AG09319 (cell line): ENCODE results near the gene UBA52.

Source experiments
- DNase-seq: peaks from one replicate; pipeline ENCODE4 v3.0.0-alpha.2; 2010; ENCODE audit warnings: low read depth; ENCODE audit errors: extremely low read depth
- TF ChIP-seq, protein P1 (sequence below): IDR thresholded peaks from 2 replicates; pipeline ENCODE4 v1.5.1; 2011; ENCODE audit warnings: low read depth, mild to moderate bottlenecking, inconsistent platforms, low read length, moderate library complexity

UBA52 gene

DNA sequence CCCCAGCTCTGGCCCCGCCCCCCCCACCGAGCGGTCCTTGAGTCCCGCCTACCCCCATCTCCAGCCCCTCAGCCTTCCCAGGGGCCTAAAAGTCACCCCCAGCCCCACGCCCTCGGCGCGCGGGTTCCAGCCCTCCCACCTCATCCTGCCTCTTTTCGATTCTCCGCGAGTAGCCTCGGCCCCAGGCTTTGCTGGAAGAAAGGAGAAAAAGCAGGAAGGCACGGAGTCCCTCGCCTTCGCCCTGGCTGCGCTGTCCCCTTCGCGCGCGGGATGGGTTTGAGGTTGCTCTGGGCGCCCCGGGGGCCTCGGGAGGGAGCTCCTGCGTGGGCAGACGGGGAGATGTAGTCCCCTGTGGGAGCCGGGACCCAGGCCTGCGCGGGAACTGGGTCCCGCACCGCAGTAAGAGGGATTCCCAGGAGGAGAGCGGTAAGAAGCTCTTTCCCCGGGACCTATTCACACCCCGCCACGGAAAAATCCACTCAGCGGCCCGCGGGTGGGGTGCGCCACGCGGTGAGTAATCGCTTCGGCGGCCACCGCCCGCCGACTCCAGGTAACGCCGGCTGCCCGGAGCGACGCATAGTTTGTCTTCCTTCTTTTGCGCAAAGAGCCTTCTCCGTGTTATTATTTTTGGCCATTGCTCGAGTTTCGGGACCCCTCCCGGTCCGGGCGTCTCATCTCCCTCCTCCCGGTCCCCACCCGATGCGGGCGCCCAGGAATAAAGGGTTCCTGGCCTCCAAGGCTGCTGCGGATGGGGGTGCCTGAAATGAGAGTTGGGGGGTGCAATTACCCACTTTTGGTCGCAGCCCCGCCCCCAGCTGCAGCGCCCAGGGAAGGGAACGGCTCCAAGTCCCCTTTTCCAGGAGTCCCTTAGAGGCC, 35.8 kb downstream of the UBA52 start:
- DNase-seq, result no peak
- TF ChIP-seq, protein P1, sequence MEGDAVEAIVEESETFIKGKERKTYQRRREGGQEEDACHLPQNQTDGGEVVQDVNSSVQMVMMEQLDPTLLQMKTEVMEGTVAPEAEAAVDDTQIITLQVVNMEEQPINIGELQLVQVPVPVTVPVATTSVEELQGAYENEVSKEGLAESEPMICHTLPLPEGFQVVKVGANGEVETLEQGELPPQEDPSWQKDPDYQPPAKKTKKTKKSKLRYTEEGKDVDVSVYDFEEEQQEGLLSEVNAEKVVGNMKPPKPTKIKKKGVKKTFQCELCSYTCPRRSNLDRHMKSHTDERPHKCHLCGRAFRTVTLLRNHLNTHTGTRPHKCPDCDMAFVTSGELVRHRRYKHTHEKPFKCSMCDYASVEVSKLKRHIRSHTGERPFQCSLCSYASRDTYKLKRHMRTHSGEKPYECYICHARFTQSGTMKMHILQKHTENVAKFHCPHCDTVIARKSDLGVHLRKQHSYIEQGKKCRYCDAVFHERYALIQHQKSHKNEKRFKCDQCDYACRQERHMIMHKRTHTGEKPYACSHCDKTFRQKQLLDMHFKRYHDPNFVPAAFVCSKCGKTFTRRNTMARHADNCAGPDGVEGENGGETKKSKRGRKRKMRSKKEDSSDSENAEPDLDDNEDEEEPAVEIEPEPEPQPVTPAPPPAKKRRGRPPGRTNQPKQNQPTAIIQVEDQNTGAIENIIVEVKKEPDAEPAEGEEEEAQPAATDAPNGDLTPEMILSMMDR, result no peak

GRCh38 chr19:18608102-18608804, 36.6 kb downstream of the UBA52 start:
- no peak for DNase-seq
- TF ChIP-seq, protein P1, result no peak

DNA sequence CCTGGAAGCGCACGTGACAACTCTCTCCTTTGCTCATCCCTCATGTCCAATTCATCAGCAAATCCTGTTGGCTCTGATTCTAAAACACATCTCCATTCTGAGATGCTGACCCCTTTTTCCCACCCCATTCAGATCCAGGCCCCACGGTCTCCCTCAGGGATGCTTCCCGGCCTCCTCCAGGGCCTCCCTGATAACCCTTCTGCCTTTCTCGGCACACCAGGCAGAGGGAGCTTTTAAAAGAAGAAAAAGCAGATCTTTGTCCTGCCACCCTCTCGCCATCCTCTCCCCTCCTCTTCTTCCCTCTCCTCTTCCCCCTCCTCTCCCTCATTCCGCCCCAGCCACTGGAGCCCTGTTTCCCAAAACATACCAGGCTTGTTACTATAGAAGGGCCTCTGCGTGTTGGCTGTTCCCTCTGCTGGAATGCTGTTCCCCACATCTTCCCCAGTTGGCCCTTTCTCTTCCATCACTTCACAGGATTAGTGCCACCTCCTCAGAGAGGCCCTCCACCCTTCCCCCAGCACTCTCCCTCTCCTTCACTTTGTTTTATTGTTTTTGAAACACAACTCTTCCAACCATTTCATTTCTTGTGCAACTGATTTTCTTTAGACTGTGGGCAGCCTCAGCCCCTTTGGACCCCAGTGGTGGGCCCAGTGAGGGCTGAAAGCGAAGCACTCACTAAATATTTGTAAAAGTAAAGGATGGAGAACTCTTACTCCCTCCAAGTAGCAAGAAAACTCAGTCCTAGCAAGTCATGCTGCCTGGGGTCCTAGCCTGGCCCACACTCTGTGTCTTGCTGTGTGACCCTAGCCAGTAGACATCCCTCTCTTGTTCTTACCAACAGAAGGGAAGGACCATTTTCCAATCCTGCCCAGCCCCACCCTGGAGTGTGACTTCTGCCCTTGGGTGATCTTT, 37.4 kb downstream of the UBA52 start:
- no peak for DNase-seq
- TF ChIP-seq, protein P1, result no peak

GRCh38 chr19:18609717-18610051, 38.0 kb downstream of the UBA52 start:
- TF ChIP-seq, protein P1, result no peak

DNA sequence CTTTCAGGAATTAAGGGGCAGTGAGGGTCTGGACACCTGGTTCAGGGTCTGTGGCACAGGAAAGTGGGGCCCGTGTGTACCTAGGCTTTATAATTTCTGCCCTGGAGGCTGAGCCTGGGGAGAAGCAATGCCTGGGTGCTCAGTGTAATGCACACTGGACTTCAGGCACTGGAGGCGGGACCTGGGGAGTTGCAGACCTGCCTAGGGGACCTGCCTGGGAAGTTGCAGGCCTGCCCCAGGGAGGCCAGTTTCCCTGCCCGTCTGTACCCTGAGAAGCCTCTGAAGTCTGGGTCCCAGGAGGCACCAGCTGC, 38.5 kb downstream of the UBA52 start:
- TF ChIP-seq, protein P1, result no peak
- DNase-seq, result no peak

More at GRCh38 chr19:18609717-18610051, 38.0 kb downstream of the UBA52 start:
- DNase-seq, result no peak

GRCh38 chr19:18610556-18611326, 39.1 kb downstream of the UBA52 start:
- TF ChIP-seq, protein P1, result no peak
- DNase-seq, result no peak
